Stimulated activated naive B cell treated with anti-CD40 and anti-IgM and Interleukin-4, amounts not matched to agents 10 μg/mL and 1 μg/mL and 100 μg/mL, for 72 hours (primary cell): ENCODE results near the gene GARIN5B.

ENCODE experiments used
- ATAC-seq, 2 donors: fragments of 150-1000 bp; cut with Tn5 transposase; replicated peaks; 2 replicates each; pipeline ENCODE4 v1.10.0; 2021; ENCODE audit warnings: moderate library complexity in 1 of 2
- DNase-seq: peaks from one replicate; pipeline ENCODE4 v3.0.0; 2021
- H3K27ac Mint-ChIP-seq: one replicate; pipeline ENCODE4 v1.8.0; 2022; ENCODE audit warnings: mild to moderate bottlenecking, mixed read lengths
- H3K27me3 Mint-ChIP-seq, 2 donors: one replicate each; pipeline ENCODE4 v1.8.0; 2022; ENCODE audit warnings: mixed read lengths in 2 of 2
- H3K36me3 Mint-ChIP-seq, 2 donors: one replicate each; pipeline ENCODE4 v1.8.0; 2022; ENCODE audit warnings: mixed read lengths in 2 of 2, mild to moderate bottlenecking in 1 of 2
- H3K4me1 Mint-ChIP-seq, 2 donors: one replicate each; pipeline ENCODE4 v1.8.0; 2022; ENCODE audit warnings: mixed read lengths in 2 of 2, mild to moderate bottlenecking in 1 of 2
- H3K4me3 Mint-ChIP-seq, 2 donors: one replicate each; pipeline ENCODE4 v1.8.0; 2022; ENCODE audit warnings: mild to moderate bottlenecking in 2 of 2, mixed read lengths in 2 of 2, moderate library complexity in 1 of 2
- H3K9me3 Mint-ChIP-seq, 2 donors: one replicate each; pipeline ENCODE4 v1.8.0; 2022; ENCODE audit warnings: mixed read lengths in 2 of 2, mild to moderate bottlenecking in 1 of 2

The GARIN5B gene

GRCh38 chr19:55398200-55398925 is 35.3 kb upstream of the GARIN5B start:
- Mint-ChIP-seq H3K36me3 (peaks cover 12 to 38% of the 10 kb centered on the region in 2 donors), H3K27ac (peak overlapping the region; percentile 17), H3K9me3 (no peaks in the 10 kb centered on the region), H3K4me3 (no peak overlapping the region), H3K4me1 (peaks cover 3 to 14% of the 10 kb centered on the region in 2 donors), H3K27me3 (no peaks in the 10 kb centered on the region)
- peak in 1 of 2 donors; percentile 34 for ATAC-seq
- no peak for DNase-seq

- ATAC-seq (peak in 1 of 2 donors; percentile 11), DNase-seq (no peak)
- Mint-ChIP-seq H3K4me1 (peaks cover 19 to 40% of the 10 kb centered on the region in 2 donors), H3K27me3 (no peaks in the 10 kb centered on the region), H3K27ac (peak overlapping the region; percentile 90), H3K36me3 (peaks cover 23 to 43% of the 10 kb centered on the region in 2 donors), H3K4me3 (no peak overlapping the region), H3K9me3 (no peaks in the 10 kb centered on the region)
These were observed 30.0 kb upstream of the GARIN5B start for GRCh38 chr19:55392820-55393761.

GRCh38 chr19:55391702-55392615 is 28.9 kb upstream of the GARIN5B start:
- no peaks in the 10 kb centered on the region for H3K27me3 Mint-ChIP-seq
- no peak for DNase-seq
- H3K9me3 Mint-ChIP-seq, result no peaks in the 10 kb centered on the region
- peaks cover 24 to 50% of the 10 kb centered on the region in 2 donors for H3K4me1 Mint-ChIP-seq
- no peak overlapping the region for H3K4me3 Mint-ChIP-seq
- peak overlapping the region; percentile 65 for H3K27ac Mint-ChIP-seq
- ATAC-seq, result peak in 1 of 2 donors; percentile 15
- peaks cover 29 to 50% of the 10 kb centered on the region in 2 donors for H3K36me3 Mint-ChIP-seq

- Mint-ChIP-seq H3K4me1 (peaks cover 28 to 57% of the 10 kb centered on the region in 2 donors), H3K9me3 (no peaks in the 10 kb centered on the region), H3K27ac (no peak overlapping the region), H3K4me3 (no peak overlapping the region), H3K36me3 (peaks cover 36 to 57% of the 10 kb centered on the region in 2 donors), H3K27me3 (no peaks in the 10 kb centered on the region)
- DNase-seq (no peak), ATAC-seq (peak in 1 of 2 donors; percentile 8)
These were observed 28.2 kb upstream of the GARIN5B start for GRCh38 chr19:55391191-55391670.

GRCh38 chr19:55390461-55390880 is 27.4 kb upstream of the GARIN5B start:
- H3K36me3 Mint-ChIP-seq, result peaks cover 43 to 64% of the 10 kb centered on the region in 2 donors

GRCh38 chr19:55389386-55390317 is 26.6 kb upstream of the GARIN5B start:
- DNase-seq, result no peak
- Mint-ChIP-seq H3K27me3 (no peaks in the 10 kb centered on the region), H3K36me3 (peaks cover 43 to 64% of the 10 kb centered on the region in 2 donors), H3K9me3 (no peaks in the 10 kb centered on the region), H3K4me1 (peaks cover 36 to 62% of the 10 kb centered on the region in 2 donors), H3K27ac (peak overlapping the region; percentile 87), H3K4me3 (peak overlapping the region; percentile 58 to 66)
- ATAC-seq, result no peak

More at GRCh38 chr19:55390461-55390880, 27.4 kb upstream of the GARIN5B start:
- DNase-seq, result no peak
- Mint-ChIP-seq H3K9me3 (no peaks in the 10 kb centered on the region), H3K27ac (peak overlapping the region; percentile 87), H3K4me3 (no peak overlapping the region), H3K27me3 (no peaks in the 10 kb centered on the region), H3K4me1 (peaks cover 33 to 57% of the 10 kb centered on the region in 2 donors)
- ATAC-seq, result no peak

GRCh38 chr19:55387736-55388497 is 24.9 kb upstream of the GARIN5B start:
- peaks cover 41 to 67% of the 10 kb centered on the region in 2 donors for H3K4me1 Mint-ChIP-seq
- no peaks in the 10 kb centered on the region for H3K27me3 Mint-ChIP-seq
- peaks cover 42 to 58% of the 10 kb centered on the region in 2 donors for H3K36me3 Mint-ChIP-seq
- ATAC-seq, result no peak
- H3K4me3 Mint-ChIP-seq, result peak overlapping the region; percentile 95 to 98
- peak overlapping the region; percentile 99 for H3K27ac Mint-ChIP-seq
- H3K9me3 Mint-ChIP-seq, result no peaks in the 10 kb centered on the region
- DNase-seq, result no peak

GRCh38 chr19:55386493-55386971 is 23.5 kb upstream of the GARIN5B start:
- DNase-seq, result no peak
- ATAC-seq, result no peak
- H3K36me3 Mint-ChIP-seq, result peaks cover 46 to 58% of the 10 kb centered on the region in 2 donors
- H3K9me3 Mint-ChIP-seq, result no peaks in the 10 kb centered on the region
- H3K4me3 Mint-ChIP-seq, result peak overlapping the region; percentile 95 to 98
- peak overlapping the region; percentile 99 for H3K27ac Mint-ChIP-seq
- no peaks in the 10 kb centered on the region for H3K27me3 Mint-ChIP-seq
- H3K4me1 Mint-ChIP-seq, result peaks cover 49 to 73% of the 10 kb centered on the region in 2 donors

- DNase-seq (peak; percentile 99), ATAC-seq (peak; percentile 77 to 80)
- no peaks in the 10 kb centered on the region for H3K27me3 Mint-ChIP-seq
- H3K4me1 Mint-ChIP-seq, result peaks cover 49 to 73% of the 10 kb centered on the region in 2 donors
- peaks cover 46 to 60% of the 10 kb centered on the region in 2 donors for H3K36me3 Mint-ChIP-seq
- H3K27ac Mint-ChIP-seq, result peak within 1 kb of the TSS; percentile 99
- H3K9me3 Mint-ChIP-seq, result no peaks in the 10 kb centered on the region
- H3K4me3 Mint-ChIP-seq, result peak within 1 kb of the TSS; percentile 95 to 98
These were observed 22.8 kb upstream of the GARIN5B start, which contains the start of gene RPL28 for GRCh38 chr19:55385724-55386492. TSS of gene RPL28 (plus strand) at chr19:55385932. CDS start at chr19:55386358, 426 bp downstream.

GRCh38 chr19:55384920-55385723 is 22.1 kb upstream of the GARIN5B start:
- H3K9me3 Mint-ChIP-seq, result no peaks in the 10 kb centered on the region
- H3K4me1 Mint-ChIP-seq, result peaks cover 45 to 66% of the 10 kb centered on the region in 2 donors
- peaks cover 39 to 52% of the 10 kb centered on the region in 2 donors for H3K36me3 Mint-ChIP-seq

More at GRCh38 chr19:55384920-55385723, 22.1 kb upstream of the GARIN5B start:
- DNase-seq (peak; percentile 94), ATAC-seq (peak; percentile 78 to 80)
- Mint-ChIP-seq H3K27ac (peak overlapping the region; percentile 99), H3K4me3 (peak overlapping the region; percentile 95 to 98), H3K27me3 (no peaks in the 10 kb centered on the region)
